NB4 (cell line): Measurements from ENCODE around the gene HSD17B1.

Experiments
- DNase-seq: peaks from one replicate; pipeline ENCODE4 v3.0.0; 2010; ENCODE audit warnings: low read depth
- H3K4me3 ChIP-seq: one replicate; pipeline ENCODE4 v1.5.1; 2011; ENCODE audit warnings: mild to moderate bottlenecking, low read depth, low read length, moderate library complexity
- CTCF ChIP-seq: IDR thresholded peaks from one replicate; pipeline ENCODE4 v1.5.1; 2012; ENCODE audit warnings: low read depth, low read length
- MYC ChIP-seq: IDR thresholded peaks from 2 replicates; pipeline ENCODE4 v1.6.1; 2011; ENCODE audit warnings: low read depth, low read length
- POLR2A ChIP-seq: IDR thresholded peaks from 2 replicates; pipeline ENCODE4 v1.6.1; 2011; ENCODE audit warnings: mild to moderate bottlenecking; ENCODE audit not compliant: insufficient read length; ENCODE audit errors: extremely low read depth
- TF ChIP-seq, protein P1 (sequence below): IDR thresholded peaks from 2 replicates; pipeline ENCODE4 v1.6.1; 2011; ENCODE audit warnings: low read depth, low read length

HSD17B1 gene

GRCh38 chr17:42568341-42569111 is 15.8 kb downstream of the HSD17B1 start:
- H3K4me3 ChIP-seq: peak overlapping the region; percentile 49
- DNase-seq: no peak
- TF ChIP-seq MYC: no peak
- TF ChIP-seq, protein P1, sequence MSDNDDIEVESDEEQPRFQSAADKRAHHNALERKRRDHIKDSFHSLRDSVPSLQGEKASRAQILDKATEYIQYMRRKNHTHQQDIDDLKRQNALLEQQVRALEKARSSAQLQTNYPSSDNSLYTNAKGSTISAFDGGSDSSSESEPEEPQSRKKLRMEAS: no peak
- no peak for TF ChIP-seq POLR2A
- TF ChIP-seq CTCF: no peak

GRCh38 chr17:42571435-42572225 is 18.9 kb downstream of the HSD17B1 start:
- no peak overlapping the region for H3K4me3 ChIP-seq
- no peak for TF ChIP-seq CTCF
- no peak for TF ChIP-seq POLR2A
- TF ChIP-seq, protein P1: no peak
- TF ChIP-seq MYC: no peak
- DNase-seq: no peak

DNA sequence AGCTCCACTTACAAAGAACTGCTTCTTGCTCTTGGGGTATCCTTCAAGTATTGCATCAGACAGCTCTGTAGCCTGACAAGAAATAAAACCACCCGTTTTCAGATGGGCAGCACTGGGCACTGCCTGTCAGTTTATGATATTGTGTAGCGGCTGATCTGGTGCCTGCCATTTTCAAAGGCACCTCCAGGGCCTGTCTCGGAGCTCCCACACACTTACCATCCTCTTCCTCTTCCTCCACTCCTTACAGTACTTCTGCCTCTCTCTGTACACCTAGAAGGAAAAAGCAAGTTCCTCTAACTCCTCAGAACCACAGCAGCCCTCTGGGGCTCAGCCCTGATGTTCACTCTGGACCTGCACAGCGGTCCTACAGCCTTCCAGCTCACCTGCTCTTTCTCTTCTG is 20.4 kb downstream of the HSD17B1 start:
- no peak overlapping the region for H3K4me3 ChIP-seq
- peak; percentile 27 for DNase-seq
- no peak for TF ChIP-seq CTCF
- no peak for TF ChIP-seq MYC
- TF ChIP-seq, protein P1: no peak
- TF ChIP-seq POLR2A: no peak

DNA sequence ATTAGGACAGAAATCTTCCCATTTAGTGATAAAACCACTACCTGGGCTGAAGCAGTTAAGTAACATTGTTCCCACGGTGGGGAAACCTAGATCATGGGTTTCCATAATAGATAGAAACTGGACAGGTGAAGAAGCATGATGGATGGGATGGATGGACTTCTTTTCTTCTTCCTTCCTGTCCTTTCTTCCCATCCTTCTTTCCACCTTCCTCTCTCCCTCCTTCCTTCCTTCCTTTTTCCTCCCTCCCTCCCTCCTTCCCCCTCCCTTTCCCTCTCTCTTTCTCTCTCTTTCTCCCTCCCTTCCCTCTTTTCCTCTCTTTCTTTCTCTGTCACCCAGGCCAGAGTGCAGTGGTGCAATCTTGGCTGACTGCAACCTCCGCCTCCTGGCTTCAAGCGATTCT is 21.7 kb downstream of the HSD17B1 start:
- TF ChIP-seq, protein P1: no peak
- no peak for TF ChIP-seq MYC
- no peak for TF ChIP-seq POLR2A
- TF ChIP-seq CTCF: no peak
- no peak for DNase-seq
- H3K4me3 ChIP-seq: no peak overlapping the region

DNA sequence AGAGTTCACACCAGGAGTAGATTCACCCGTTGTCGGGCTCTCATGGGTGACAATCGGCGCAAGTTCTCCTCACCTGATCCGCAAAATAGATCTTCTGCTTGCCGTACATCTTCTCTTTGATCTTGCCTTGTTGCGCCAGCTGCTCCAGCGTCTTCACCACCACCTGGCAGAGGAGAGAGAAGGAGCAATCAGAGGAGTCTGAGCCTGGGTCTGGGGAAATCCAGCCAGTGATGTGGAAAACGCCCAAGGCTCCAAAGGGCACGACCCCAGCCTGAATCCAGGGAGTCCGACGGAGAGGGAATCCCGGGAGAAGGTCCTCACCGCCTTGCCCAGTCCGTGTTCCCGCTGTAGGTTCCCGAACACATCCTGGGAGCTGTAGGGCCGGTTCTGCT is 24.4 kb downstream of the HSD17B1 start:
- no peak for TF ChIP-seq POLR2A
- TF ChIP-seq CTCF: no peak
- no peak for TF ChIP-seq MYC
- TF ChIP-seq, protein P1: no peak
- peak; percentile 42 for DNase-seq
- H3K4me3 ChIP-seq: peak overlapping the region; percentile 96
